ENCODE results near the gene SNF8.

SNF8 gene

DNA sequence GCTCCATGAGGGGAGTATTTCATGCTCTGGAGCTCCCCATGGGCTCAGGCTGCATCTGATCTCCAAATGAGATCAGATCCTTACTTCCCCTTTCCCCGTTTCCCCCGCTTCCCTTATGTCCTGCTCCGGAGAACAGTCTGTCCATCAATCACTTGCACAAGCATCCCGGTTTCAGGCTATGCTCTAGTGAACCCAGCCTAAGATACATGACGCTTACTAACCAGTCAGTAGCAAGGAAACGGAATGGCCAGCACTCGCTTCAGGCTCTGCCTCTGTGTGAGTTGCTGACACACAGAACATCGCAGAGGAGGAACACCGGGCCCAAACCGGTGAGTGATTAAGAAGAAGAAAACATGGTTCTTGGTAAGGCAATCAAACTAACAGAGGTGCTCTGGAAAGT lies 61.5 kb downstream of the SNF8 start:
- no peak for DNase-seq

DNA sequence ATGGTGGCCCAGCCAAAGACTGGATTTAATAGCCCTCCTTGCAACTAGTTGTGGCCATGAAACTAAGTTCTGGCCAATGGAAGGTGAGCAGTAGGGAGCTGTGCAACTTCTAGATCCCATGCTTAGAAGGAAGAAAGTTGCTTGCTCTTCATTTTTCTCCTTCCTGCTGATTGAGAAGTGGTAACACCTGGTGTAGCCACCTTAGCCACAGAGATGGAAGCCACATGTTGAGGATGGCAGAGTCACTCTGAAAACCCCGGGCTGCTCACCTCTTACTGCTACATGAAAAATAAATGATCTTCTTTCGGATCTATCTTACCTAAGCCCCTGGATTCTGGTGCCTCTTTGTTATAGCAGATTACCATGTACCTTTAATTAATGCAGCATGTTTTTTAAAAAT lies 62.4 kb downstream of the SNF8 start:
- DNase-seq, result no peak

Data from activated effector memory CD4-positive, alpha-beta T cell treated with anti-CD3 and anti-CD28 coated beads, Interleukin-2, amount 50 U/mL, for 16 hours (primary cell).